ENCODE results near the gene TSACC.
"Not testable (repeated sequence)": the region's sequence is repeated elsewhere in the genome, so short reads cannot be mapped to it uniquely, and the experiment has no call there.

TSACC gene

GRCh38 chr1:156338180-156338976 is at the start of gene TSACC, which contains the start of gene CCT3:
Gene TSACC, plus strand, starts transcription at chr1:156338526. Its CDS starts 1,232 bp downstream, at chr1:156339758.
Gene CCT3, minus strand, starts transcription at chr1:156338292. Its CDS starts 108 bp downstream, at chr1:156338184.
- peak; percentile 99 to 100 for DNase-seq

DNA sequence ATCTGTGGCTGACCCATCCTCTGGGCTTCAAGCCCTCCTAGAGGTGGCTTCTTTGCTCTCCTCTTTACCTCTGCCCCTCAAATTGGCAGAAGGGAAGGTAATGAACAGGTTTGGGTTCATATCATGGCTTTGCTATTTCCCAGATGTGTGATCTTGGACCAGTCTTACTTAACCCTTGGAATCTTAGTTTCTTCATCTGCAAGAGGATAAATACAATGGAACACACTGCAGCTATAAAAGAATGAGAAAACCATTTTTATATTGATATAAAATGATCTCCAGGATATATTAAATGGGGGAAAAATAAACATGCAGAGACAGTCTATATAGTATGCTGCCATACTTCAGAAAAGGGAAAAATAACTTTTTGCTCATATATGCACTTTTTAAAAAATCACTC is 48.5 kb upstream of the TSACC start:
- no peak for DNase-seq

DNA sequence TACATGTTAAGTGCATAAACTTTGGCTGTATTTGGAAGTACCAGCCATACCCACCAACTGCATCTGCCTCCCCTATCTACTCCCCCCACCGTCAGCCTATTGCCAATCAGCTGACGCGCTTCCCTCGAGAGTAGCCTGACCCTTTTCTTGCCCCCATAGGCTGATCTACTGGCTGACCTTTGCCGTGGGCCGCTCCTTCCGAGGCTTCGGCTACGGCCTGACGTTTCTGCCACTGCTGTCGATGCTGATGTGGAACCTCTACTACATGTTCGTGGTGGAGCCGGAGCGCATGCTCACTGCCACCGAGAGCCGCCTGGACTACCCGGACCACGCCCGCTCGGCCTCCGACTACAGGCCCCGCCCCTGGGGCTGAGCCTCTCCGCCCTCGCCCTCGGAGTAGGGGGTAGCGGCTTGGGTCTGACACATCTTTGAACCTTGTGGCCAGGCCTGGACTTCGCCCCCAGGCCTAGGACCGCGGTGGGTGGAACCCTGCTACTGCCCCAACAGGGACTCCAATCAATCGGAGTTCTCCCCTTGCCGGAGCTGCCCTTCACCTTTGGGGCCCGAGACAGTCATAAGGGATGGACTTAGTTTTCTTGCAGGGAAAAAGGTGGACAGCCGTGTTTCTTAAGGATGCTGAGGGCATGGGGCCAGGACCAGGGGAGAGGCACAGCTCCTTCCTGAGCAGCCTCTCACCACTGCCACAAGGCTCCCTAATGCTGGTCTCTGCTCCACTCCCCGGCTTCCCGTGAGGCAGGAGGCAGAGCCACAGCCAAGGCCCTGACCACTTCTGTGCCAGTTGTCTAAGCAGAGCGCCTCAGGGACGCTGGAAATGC is 46.9 kb upstream of the TSACC start:
- DNase-seq = peak; percentile 35 to 64

DNA sequence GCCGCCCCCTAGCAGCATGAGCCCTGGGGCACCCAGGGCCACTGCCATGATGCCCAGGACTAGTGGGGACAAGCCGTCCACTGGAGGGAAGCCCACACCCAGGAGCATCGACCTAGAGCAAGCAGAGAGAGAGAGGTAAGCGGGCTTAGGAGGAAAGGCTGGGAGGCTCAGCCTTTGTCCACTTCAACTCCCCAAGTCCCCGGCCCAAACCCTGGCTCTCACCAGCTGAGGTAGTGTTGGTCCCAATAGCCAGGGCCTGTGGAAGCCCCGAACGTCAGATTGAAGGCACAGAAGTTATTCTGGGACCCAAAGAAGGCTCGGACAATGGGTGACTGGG is 45.3 kb upstream of the TSACC start:
- no peak for DNase-seq

DNA sequence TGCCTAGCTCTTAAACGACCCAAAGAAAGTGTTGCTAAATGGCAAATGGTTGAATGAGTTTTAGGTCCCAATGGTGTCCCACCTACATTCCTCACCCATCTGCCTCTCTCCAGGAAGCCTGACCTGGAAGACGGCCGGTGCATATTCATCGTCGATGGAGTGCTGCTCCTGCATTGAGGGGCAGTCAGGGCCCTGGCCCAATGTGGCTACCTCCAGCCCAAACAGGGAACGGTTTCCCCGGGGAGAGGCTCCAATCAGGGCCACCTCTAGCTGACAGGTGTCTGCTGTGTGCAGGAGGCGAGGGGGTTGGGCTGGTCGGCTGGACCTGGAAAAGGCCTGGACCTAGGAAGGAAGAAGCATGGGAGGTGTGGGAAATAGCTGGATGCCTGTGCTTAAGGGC is 44.4 kb upstream of the TSACC start:
- no peak for DNase-seq

- peak; percentile 23 to 64 for DNase-seq
These were observed 42.9 kb upstream of the TSACC start, which contains the start of gene GLMP for GRCh38 chr1:156295391-156295947. Gene GLMP, minus strand, starts transcription at chr1:156295679. Its CDS starts 34 bp downstream, at chr1:156295645.

DNA sequence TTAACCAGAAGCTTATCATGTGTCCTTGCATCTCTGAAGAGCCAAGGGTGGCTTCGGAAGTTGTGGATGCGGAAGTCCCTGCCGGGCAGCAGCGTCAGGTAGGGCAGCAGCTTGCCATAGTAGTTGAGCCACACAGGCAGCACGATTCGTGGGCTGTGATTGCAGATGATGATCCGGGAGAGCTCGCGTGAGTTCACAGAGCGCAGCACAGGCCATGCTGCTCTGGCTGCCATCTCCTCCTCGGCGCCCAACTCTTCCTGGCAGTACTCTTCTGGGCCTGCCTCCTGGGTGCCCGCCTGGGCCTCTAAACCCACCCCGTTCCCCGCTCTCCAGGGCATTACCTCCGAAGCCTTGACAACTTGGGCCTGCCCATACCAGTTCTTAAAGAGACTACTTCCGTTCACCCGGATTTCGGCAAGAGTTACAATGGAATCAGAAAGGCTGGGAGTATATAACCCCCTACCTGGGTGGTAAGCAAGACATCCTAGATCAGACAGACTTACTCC is 39.4 kb upstream of the TSACC start, which contains the start of gene VHLL:
Gene VHLL (minus strand): TSS at position 456 of the 506 bp plus-strand sequence. CDS start 118 bp downstream, at position 338.
- no peak for DNase-seq

DNA sequence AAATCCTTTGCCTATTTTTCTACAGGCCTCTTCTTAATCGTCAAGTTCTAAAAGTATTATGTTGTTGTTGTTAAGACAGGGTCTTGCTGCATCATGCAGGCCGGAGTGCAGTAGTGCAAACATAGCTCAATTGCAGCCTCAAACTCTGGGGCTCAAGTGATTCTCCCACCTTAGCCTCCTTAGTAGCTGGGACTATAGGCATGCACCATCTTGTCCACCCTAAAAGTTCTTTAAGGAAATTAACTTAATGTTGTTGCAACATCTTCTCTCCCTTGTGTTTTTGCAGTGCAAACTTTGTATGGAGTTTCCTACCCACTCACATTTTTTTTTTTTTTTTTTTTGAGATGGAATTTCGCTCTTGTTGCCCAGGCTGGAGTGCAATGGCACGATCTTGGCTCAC is 35.1 kb upstream of the TSACC start:
- DNase-seq = no peak

DNA sequence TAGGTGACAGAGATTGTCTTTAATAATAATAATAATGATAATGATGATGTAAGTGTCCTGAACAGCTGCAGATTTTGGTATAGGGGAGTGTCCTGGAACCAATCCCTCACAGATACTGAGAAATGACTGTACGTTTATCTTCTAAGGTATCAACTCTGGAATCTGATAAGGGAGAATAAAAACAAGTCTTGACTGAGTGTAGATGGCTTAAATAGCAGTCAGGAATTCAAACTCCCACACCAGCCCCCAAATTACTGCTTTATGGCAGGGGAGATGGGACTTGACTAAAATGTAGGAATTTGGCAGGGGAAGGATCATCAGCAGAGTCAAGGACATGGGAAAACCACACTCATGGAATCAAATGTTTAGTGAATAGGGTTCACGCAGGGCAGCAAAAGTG is 33.1 kb upstream of the TSACC start:
- no peak for DNase-seq

DNA sequence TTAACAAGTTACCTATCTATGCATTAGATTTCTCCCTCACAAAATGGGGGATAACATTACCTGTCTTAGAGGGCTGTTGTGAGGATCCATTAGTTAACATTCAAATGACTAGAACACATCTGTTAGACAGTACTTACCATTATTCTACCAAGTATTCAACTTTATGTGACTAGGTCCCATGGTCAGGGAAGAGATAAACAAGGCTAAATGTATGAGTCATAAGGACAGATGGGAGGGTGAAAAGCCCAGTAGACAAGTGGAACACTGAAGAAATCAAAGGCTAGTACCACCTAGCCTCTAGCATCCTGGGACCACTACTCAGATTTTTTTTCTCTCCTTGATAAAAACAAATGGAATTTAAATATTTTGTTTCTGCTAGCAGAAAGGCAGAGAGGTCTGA is 30.2 kb upstream of the TSACC start:
- no peak for DNase-seq

DNA sequence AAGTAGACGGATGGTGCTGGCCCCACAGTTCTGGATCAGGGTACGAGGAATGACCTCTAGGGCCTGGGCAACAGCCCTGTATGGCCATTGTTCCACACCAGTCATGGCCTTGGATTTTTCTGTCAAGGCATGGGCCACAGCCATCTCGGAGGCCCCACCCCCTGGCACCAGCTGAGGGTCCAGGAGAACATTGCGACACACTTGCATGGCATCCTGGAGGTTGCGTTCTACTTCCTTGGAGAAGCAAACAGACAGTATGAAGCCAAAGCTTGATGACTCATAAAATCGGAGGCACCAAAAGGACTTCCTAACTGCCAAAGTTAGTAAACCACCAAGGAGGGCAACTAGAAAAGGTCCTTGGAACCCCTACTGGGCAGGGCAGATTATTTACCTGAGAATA is 27.4 kb upstream of the TSACC start:
- no peak for DNase-seq

GRCh38 chr1:156316909-156317308 is 21.4 kb upstream of the TSACC start:
- no peak for DNase-seq

GRCh38 chr1:156319664-156320063 is 18.7 kb upstream of the TSACC start:
- peak in 1 of 2 donors; percentile 50 for DNase-seq

DNA sequence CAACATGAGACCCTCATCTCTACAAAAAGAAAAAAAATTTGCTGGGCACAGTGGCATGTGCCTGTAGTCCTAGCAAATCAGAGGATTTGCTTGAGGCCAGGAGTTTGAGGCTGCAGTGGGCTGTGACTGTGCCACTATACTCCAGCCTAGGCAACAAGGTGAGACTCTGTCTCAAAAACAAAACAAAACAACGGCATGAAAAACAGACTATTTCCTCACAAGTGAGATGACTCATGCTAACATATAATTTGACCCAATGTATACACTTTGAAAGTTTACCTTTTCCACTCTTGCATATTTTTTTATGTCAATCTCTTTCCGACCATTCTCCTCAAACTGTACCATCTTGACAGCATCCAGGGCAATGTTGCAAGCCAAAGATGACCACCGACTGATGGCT is 17.8 kb upstream of the TSACC start:
- DNase-seq = no peak

GRCh38 chr1:156323179-156323578 is 15.1 kb upstream of the TSACC start:
- not testable (repeated sequence) for DNase-seq

DNA sequence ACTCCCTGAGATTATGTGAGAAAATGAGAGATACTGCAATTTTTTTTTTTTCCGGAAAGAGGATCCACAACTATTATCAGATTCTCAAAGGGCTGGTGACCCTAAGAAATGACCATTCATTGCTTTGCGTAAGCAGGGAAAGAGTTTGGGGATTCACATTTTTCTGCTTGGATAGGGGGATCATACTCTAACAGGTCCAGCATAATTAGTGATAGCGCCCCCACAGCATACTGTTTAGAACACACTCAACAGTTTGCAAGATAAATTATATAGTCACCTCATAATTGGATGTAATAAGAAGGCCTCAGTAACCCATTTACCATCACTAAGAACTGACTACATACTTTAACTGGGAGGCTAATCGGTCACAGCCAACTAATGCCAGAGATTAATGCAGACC is 2.1 kb upstream of the TSACC start:
- DNase-seq = peak in 1 of 2 donors; percentile 11

DNA sequence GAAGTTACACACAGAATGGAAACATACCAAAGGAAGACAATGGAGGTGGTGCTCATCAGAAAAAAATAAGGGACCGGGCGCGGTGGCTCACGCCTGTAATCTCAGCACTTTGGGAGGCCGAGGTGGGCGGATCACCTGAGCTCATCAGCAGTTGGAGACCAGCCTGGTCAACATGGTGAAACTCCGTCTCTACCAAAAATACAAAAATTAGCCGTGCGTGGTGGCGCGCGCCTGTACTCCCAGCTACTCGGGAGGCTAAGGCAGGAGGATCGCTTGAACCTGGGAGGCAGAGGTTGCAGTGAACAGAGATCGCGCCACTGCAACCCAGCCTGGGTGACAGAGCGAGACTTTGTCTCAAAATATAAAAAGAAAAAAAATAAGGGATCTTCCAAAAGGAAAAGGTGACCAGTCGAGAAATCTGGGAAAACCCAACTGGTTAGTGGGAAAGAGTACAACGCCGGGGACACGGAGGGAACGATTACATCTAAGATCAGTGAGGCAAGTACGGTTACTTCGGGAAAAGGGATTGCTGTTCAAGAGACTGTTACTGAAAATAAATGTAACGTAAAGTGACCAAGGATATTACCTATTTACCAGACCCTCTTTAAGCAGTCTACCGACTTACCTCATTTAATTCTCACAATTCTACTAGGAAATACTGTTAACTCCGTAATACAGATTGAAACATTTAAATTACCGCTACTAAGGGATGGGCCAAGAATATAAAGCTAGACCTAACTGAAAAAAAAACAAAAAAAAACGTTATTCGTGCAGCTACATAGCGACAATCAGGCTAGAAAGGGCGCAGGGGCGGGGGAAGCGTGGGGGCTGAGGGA is 1.1 kb upstream of the TSACC start:
- DNase-seq = no peak

DNA sequence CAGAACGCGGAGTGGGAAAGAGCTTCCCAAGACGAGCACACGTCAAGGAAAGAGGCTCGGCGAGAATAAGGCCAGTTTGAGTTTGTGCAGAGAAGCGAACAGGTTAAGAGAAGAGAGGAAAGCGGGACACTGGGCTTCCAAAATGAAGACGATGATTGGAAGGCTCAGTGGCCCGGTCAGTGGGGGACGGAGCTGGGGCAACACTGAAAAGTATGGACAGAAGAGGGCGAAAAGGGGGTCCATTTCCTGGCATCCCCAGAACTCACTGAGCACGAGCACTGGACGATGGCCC is 492 bp upstream of the TSACC start:
- DNase-seq = no peak

GRCh38 chr1:156342166-156342955 is 4.0 kb downstream of the TSACC start:
- DNase-seq = no peak

GRCh38 chr1:156344409-156344808 is 6.1 kb downstream of the TSACC start:
- no peak for DNase-seq

DNA sequence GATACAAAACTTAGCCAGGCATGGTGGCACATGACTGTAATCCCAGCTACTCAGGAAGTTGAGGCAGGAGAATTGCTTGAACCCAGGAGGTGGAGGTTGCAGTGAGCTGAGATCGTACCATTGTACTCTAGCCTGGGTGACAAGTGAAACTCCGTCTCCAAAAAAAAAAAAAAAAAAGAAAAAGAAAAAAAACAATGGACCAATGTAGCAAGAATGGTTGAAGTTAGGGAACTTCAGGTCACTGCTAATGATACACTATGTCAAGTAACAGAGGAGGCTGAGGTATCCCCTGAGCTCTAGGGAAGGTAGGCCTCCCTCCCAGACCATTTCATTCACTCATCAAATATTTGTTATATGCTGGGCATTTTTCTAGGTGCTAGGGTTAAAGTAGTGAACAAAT is 7.7 kb downstream of the TSACC start:
- DNase-seq = not testable (repeated sequence)

- DNase-seq = no peak
These were observed 8.3 kb downstream of the TSACC start for GRCh38 chr1:156346636-156347035.

All from CD4-positive, alpha-beta T cell treated with Interferon alpha-2 for 1 hour (primary cell).